ENCODE results near the gene LAMP2. TPM values are rescaled to one million over a fixed set of nuclear protein-coding genes. Genes with fewer than 3 reads are reported as not detected.
A peak's percentile ranks its signal among the peaks of the same experiment; 100 is the strongest.
"Not testable (repeated sequence)": the region's sequence is repeated elsewhere in the genome, so short reads cannot be mapped to it uniquely, and the experiment has no call there.

Gene LAMP2
- total RNA-seq, 1 experiment from 2014 or later = 41.1 TPM

DNA sequence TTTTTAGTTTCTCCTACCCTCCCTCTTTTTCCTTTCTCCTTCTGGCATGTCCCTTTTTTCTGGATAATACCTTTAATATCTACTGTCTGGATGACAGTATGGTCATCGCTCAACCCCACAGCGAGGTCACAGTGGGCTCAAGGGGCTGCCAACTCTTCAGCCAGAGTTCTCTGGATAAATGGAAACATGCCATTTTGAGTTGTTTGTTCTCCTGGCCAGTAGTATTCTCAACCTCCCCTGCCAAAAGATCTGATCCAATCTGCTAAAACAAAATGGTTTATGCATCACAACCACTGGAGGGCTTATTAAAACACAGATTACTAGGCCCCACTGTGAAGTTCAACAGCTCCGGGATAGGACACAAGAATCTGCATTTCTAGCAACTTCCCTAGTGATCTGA, 5.0 kb upstream of the LAMP2 start:
- intact Hi-C loops (cut with micrococcal nuclease) = no loop called here
- RAD21 ChIA-PET (ENCODE audit: low non-redundant PET in 1 of 2, low total read pairs in 2 of 2, uncharacterized antibody in 2 of 2, unreplicated experiment in 2 of 2) = no interaction called here
- ATAC-seq = no peak
- Histone ChIP-seq H3K79me2 (ENCODE audit: insufficient read depth, low read length) (no peaks in the 10 kb centered on the region), H4K20me1 (ENCODE audit: insufficient read depth) (no peaks in the 10 kb centered on the region), H2AFZ (ENCODE audit: low read depth, low read length, poor library complexity, severe bottlenecking) (no peak overlapping the region), H3K36me3 (ENCODE audit: control insufficient read depth in 1 of 2, insufficient read depth in 2 of 2, low read length in 2 of 2) (no peaks in the 10 kb centered on the region), H3K27me3 (ENCODE audit: insufficient read depth, low read length) (no peaks in the 10 kb centered on the region), H3K4me1 (ENCODE audit: control insufficient read depth in 1 of 2, insufficient read depth in 2 of 2, low read length in 2 of 2) (no peaks in the 10 kb centered on the region), H3K9me2 (ENCODE audit: insufficient read depth) (no peaks in the 10 kb centered on the region), H3K9ac (ENCODE audit: low read length) (no peak overlapping the region), H3K4me2 (ENCODE audit: low read length) (no peak overlapping the region), H3K27ac (ENCODE audit: low read depth, low read length) (no peak overlapping the region), H3K9me3 (ENCODE audit: control insufficient read depth in 1 of 2, insufficient read depth in 1 of 2, low read depth in 1 of 2, low read length in 2 of 2) (no peaks in the 10 kb centered on the region), H3K4me3 (replicated peaks in 1 of 2; ENCODE audit: low read depth in 1 of 2, low read length in 2 of 2) (no peak overlapping the region)
- TF ChIP-seq POLR2A (IDR thresholded peaks at IDR 0.05; ENCODE audit: borderline replicate concordance, extremely low read depth, insufficient read depth, insufficient read length) (no peak), JUND (IDR thresholded peaks at IDR 0.05) (no peak), ZFX (IDR thresholded peaks at IDR 0.05) (no peak), SIN3A (IDR thresholded peaks at IDR 0.05; ENCODE audit: low read depth) (no peak), ELF1 (IDR thresholded peaks at IDR 0.05; ENCODE audit: borderline replicate concordance, low read depth) (no peak), TCF7L2 (IDR thresholded peaks at IDR 0.05; ENCODE audit: borderline replicate concordance, extremely low read depth, insufficient read depth, insufficient read length) (no peak), POLR2AphosphoS5 (IDR thresholded peaks at IDR 0.05; ENCODE audit: low read depth, low read length) (no peak), YY1 (IDR thresholded peaks at IDR 0.05; ENCODE audit: extremely low read depth, insufficient replicate concordance, low read depth, low read length) (no peak), SRF (IDR thresholded peaks at IDR 0.05; ENCODE audit: low read depth) (no peak), EGR1 (IDR thresholded peaks at IDR 0.05; ENCODE audit: low read depth) (no peak), EZH2phosphoT487 (IDR thresholded peaks at IDR 0.05; ENCODE audit: borderline replicate concordance) (no peak), CBX3 (IDR thresholded peaks at IDR 0.05; ENCODE audit: low read depth) (no peak), FOSL1 (IDR thresholded peaks at IDR 0.05; ENCODE audit: low read depth) (no peak), EZH2 (IDR thresholded peaks at IDR 0.05) (no peak)
- TF ChIP-seq, protein P1, sequence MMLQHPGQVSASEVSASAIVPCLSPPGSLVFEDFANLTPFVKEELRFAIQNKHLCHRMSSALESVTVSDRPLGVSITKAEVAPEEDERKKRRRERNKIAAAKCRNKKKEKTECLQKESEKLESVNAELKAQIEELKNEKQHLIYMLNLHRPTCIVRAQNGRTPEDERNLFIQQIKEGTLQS (IDR thresholded peaks at IDR 0.05) = no peak
- TF ChIP-seq, protein P2, sequence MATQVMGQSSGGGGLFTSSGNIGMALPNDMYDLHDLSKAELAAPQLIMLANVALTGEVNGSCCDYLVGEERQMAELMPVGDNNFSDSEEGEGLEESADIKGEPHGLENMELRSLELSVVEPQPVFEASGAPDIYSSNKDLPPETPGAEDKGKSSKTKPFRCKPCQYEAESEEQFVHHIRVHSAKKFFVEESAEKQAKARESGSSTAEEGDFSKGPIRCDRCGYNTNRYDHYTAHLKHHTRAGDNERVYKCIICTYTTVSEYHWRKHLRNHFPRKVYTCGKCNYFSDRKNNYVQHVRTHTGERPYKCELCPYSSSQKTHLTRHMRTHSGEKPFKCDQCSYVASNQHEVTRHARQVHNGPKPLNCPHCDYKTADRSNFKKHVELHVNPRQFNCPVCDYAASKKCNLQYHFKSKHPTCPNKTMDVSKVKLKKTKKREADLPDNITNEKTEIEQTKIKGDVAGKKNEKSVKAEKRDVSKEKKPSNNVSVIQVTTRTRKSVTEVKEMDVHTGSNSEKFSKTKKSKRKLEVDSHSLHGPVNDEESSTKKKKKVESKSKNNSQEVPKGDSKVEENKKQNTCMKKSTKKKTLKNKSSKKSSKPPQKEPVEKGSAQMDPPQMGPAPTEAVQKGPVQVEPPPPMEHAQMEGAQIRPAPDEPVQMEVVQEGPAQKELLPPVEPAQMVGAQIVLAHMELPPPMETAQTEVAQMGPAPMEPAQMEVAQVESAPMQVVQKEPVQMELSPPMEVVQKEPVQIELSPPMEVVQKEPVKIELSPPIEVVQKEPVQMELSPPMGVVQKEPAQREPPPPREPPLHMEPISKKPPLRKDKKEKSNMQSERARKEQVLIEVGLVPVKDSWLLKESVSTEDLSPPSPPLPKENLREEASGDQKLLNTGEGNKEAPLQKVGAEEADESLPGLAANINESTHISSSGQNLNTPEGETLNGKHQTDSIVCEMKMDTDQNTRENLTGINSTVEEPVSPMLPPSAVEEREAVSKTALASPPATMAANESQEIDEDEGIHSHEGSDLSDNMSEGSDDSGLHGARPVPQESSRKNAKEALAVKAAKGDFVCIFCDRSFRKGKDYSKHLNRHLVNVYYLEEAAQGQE (IDR thresholded peaks at IDR 0.05; ENCODE audit: low read depth) = no peak
- TF ChIP-seq, protein P3, sequence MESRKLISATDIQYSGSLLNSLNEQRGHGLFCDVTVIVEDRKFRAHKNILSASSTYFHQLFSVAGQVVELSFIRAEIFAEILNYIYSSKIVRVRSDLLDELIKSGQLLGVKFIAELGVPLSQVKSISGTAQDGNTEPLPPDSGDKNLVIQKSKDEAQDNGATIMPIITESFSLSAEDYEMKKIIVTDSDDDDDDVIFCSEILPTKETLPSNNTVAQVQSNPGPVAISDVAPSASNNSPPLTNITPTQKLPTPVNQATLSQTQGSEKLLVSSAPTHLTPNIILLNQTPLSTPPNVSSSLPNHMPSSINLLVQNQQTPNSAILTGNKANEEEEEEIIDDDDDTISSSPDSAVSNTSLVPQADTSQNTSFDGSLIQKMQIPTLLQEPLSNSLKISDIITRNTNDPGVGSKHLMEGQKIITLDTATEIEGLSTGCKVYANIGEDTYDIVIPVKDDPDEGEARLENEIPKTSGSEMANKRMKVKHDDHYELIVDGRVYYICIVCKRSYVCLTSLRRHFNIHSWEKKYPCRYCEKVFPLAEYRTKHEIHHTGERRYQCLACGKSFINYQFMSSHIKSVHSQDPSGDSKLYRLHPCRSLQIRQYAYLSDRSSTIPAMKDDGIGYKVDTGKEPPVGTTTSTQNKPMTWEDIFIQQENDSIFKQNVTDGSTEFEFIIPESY (IDR thresholded peaks at IDR 0.05; ENCODE audit: extremely low read depth, insufficient replicate concordance, low read length) = no peak
- TF ChIP-seq, protein P4, sequence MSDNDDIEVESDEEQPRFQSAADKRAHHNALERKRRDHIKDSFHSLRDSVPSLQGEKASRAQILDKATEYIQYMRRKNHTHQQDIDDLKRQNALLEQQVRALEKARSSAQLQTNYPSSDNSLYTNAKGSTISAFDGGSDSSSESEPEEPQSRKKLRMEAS (IDR thresholded peaks at IDR 0.05) = no peak
- no TSS peak for BruUV-seq (replicated peaks)
- POLR2A ChIA-PET = no interaction called here
- CTCF ChIA-PET = no interaction called here
- no peak for DNase-seq (ENCODE audit: low read depth, low spot score)

DNA sequence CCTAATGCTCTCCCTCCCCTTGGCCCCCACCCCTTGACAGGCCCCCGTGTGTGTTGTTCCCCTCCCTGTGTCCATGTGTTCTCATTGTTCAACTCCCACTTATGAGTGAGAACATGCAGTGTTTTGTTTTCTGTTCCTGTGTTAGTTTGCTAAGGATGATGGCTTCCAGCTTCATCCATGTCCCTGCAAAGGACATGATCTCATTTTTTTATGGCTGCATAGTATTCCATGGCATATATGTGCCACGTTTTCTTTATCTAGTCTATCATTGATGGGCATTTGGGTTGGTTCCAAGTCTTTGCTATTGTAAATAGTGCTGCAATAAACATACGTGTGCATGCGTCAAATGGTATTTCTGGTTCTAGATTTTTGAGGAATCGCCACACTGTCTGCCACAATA, 561 bp upstream of the LAMP2 start:
- H3K9ac ChIP-seq (ENCODE audit: low read length); BruUV-seq (replicated peaks); H3K27me3 ChIP-seq (ENCODE audit: insufficient read depth, low read length); H4K20me1 ChIP-seq (ENCODE audit: insufficient read depth); H3K9me2 ChIP-seq (ENCODE audit: insufficient read depth); H3K4me3 ChIP-seq (replicated peaks in 1 of 2; ENCODE audit: low read depth in 1 of 2, low read length in 2 of 2); H3K9me3 ChIP-seq (ENCODE audit: control insufficient read depth in 1 of 2, insufficient read depth in 1 of 2, low read depth in 1 of 2, low read length in 2 of 2); H3K36me3 ChIP-seq (ENCODE audit: control insufficient read depth in 1 of 2, insufficient read depth in 2 of 2, low read length in 2 of 2); H3K4me1 ChIP-seq (ENCODE audit: control insufficient read depth in 1 of 2, insufficient read depth in 2 of 2, low read length in 2 of 2); ATAC-seq; POLR2A ChIA-PET; RAD21 ChIA-PET (ENCODE audit: low non-redundant PET in 1 of 2, low total read pairs in 2 of 2, uncharacterized antibody in 2 of 2, unreplicated experiment in 2 of 2); H3K27ac ChIP-seq (ENCODE audit: low read depth, low read length); CTCF ChIA-PET; H2AFZ ChIP-seq (ENCODE audit: low read depth, low read length, poor library complexity, severe bottlenecking); DNase-seq (ENCODE audit: low read depth, low spot score): not testable (repeated sequence)
- peaks cover 17% of the 10 kb centered on the region for H3K79me2 ChIP-seq (ENCODE audit: insufficient read depth, low read length)
- H3K4me2 ChIP-seq (ENCODE audit: low read length) = 0 out of 2 replicates have a peak overlapping the region, but pooled peaks have one; percentile 85
- intact Hi-C loops (cut with micrococcal nuclease) = loop anchor here (5.0 kb wide), 1 partner anchor 87 kb away; no protein-coding TSS in a partner anchor

Data from HCT116 (cell line).